K562 (cell line): ENCODE results near the gene KRTCAP2. TPM values are rescaled to one million over a fixed set of nuclear protein-coding genes. Genes with fewer than 3 reads are reported as not detected.

Experiments used
- ATF1 ChIP-seq, 2 experiments: fragments of 450-650 bp in 1 of 2; IDR thresholded peaks; 2 replicates each; pipeline ENCODE4 v1.6.1; 2016; ENCODE audit warnings: missing compliant biosample characterization in 1 of 2, missing genetic modification characterization in 1 of 2
- BACH1 ChIP-seq: fragments of 200-800 bp; sonication (Bioruptor generic); IDR thresholded peaks from 2 replicates; pipeline ENCODE4 v1.6.1; 2016; ENCODE audit warnings: missing genetic modification characterization, missing compliant biosample characterization
- EP400 ChIP-seq: fragments of 450-650 bp; IDR thresholded peaks from 2 replicates; pipeline ENCODE4 v1.6.1; 2017; ENCODE audit warnings: antibody characterized with exemption, mild to moderate bottlenecking, moderate library complexity
- ETS1 ChIP-seq: conservative IDR thresholded peaks from 2 replicates; pipeline ENCODE4 v1.6.1; 2011; ENCODE audit warnings: low read depth, mild to moderate bottlenecking, low read length; ENCODE audit not compliant: control insufficient read depth
- FOXA3 ChIP-seq, 2 experiments: fragments of 450-650 bp in 1 of 2; sonication (generic) in 1 of 2; formaldehyde crosslinking; IDR thresholded peaks in 1 of 2; conservative IDR thresholded peaks in 1 of 2; 2 replicates each; pipeline versions ENCODE4 v1.4.0 to v1.8.0; 2020 to 2022; ENCODE audit warnings: mild to moderate bottlenecking in 2 of 2, missing genetic modification reagents in 1 of 2
- FOXK2 ChIP-seq, 2 experiments: fragments of 450-650 bp; IDR thresholded peaks in 1 of 2; conservative IDR thresholded peaks in 1 of 2; 2 replicates each; pipeline ENCODE4 v1.6.1; 2016; ENCODE audit warnings: low read depth in 2 of 2, mild to moderate bottlenecking in 1 of 2
- HLTF ChIP-seq: fragments of 450-650 bp; IDR thresholded peaks from 2 replicates; pipeline ENCODE4 v1.6.1; 2016
- MCM3 ChIP-seq: fragments of 450-650 bp; IDR thresholded peaks from 2 replicates; pipeline ENCODE4 v1.6.1; 2016
- MED1 ChIP-seq: sonication (generic); formaldehyde crosslinking; IDR thresholded peaks from 2 replicates; pipeline ENCODE4 v1.8.1; 2023; ENCODE audit warnings: missing genetic modification reagents, borderline replicate concordance
- MIER1 ChIP-seq: fragments of 450-650 bp; IDR thresholded peaks from 2 replicates; pipeline ENCODE4 v1.6.1; 2016; ENCODE audit warnings: antibody characterized with exemption, mild to moderate bottlenecking, low read depth
- RAD21 ChIP-seq, 2 experiments: fragments of 250-450 bp in 1 of 2; fragments of 450-650 bp in 1 of 2; sonication (Bioruptor Pico) in 1 of 2; formaldehyde crosslinking in 1 of 2; IDR thresholded peaks in 1 of 2; conservative IDR thresholded peaks in 1 of 2; 2 replicates each; pipeline versions ENCODE4 v1.4.0 to v1.8.0; 2020 to 2022; ENCODE audit warnings: mild to moderate bottlenecking in 2 of 2, moderate library complexity in 1 of 2
- SMARCA4 ChIP-seq: fragments of 450-650 bp; IDR thresholded peaks from 2 replicates; pipeline ENCODE4 v1.6.1; 2016
- TOE1 ChIP-seq, 2 experiments: fragments of 450-650 bp in 1 of 2; sonication (generic) in 1 of 2; formaldehyde crosslinking in 1 of 2; IDR thresholded peaks; 2 replicates each; pipeline versions ENCODE4 v1.7.1 to v1.8.0; 2016 to 2022; ENCODE audit warnings: borderline replicate concordance in 2 of 2, mild to moderate bottlenecking in 2 of 2, antibody characterized with exemption in 1 of 2, inconsistent platforms in 1 of 2, low read depth in 1 of 2, missing genetic modification reagents in 1 of 2, moderate library complexity in 1 of 2
- YY1 ChIP-seq, 3 experiments: IDR thresholded peaks; 2 replicates each; pipeline ENCODE4 v1.6.1; 2011; ENCODE audit warnings: low read length in 2 of 3, mild to moderate bottlenecking in 2 of 3, moderate library complexity in 2 of 3, borderline replicate concordance in 1 of 3, control low read depth in 1 of 3, low read depth in 1 of 3; ENCODE audit not compliant: insufficient read depth in 3 of 3, insufficient replicate concordance in 2 of 3, control insufficient read depth in 1 of 3, insufficient read length in 1 of 3; ENCODE audit errors: extremely low read depth in 1 of 3
- ZBTB7A ChIP-seq: IDR thresholded peaks from 2 replicates; pipeline ENCODE4 v1.6.1; 2011; ENCODE audit warnings: low read depth, mild to moderate bottlenecking, low read length, moderate library complexity, borderline replicate concordance; ENCODE audit not compliant: control insufficient read depth
- polyA plus RNA-seq, 8 experiments: library from polyadenylated mRNA; depleted of rRNA in 4 of 8; stranded (reverse) in 5 of 8; unstranded in 3 of 8; fragments of >200 nt; fragmentation: Nextera tagmentation in 2 of 8; fragmentation: Illumina TruSeq in 1 of 8; extraction: Ambion mirVana in 2 of 8; extraction: Trizol in 1 of 8; gene quantifications; 2 replicates each; pipeline versions ENCODE4 v1.2.1 to v1.2.3, GENCODE V29; 2011 to 2014; ENCODE audit warnings: inconsistent platforms in 1 of 8, missing spikeins in 1 of 8
- total RNA-seq, 7 experiments: library from RNA; depleted of rRNA in 6 of 7; stranded (reverse); fragments of >200 nt in 6 of 7; fragmentation: Illumina TruSeq in 2 of 7; extraction: Trizol in 2 of 7; gene quantifications; 2 replicates each; pipeline versions ENCODE4 v1.2.1 to v1.2.3, GENCODE V29; 2011 to 2021; ENCODE audit warnings: low replicate concordance in 1 of 7
- TF ChIP-seq, protein P1 (sequence below): IDR thresholded peaks from 2 replicates; pipeline ENCODE4 v1.6.1; 2016; ENCODE audit warnings: missing genetic modification characterization, missing compliant biosample characterization
- TF ChIP-seq, protein P2 (sequence below), 2 experiments: fragments of 450-650 bp in 1 of 2; sonication (generic) in 1 of 2; formaldehyde crosslinking in 1 of 2; IDR thresholded peaks in 1 of 2; conservative IDR thresholded peaks in 1 of 2; 2 replicates each; pipeline versions ENCODE4 v1.6.1 to v1.8.1; 2016 to 2023; ENCODE audit warnings: mild to moderate bottlenecking in 2 of 2, moderate library complexity in 2 of 2, inconsistent platforms in 1 of 2, missing genetic modification reagents in 1 of 2

KRTCAP2 gene
- total and polyA plus RNA-seq, 9 of the 15 experiments (the other 6 are each of a cell fraction or from before 2014, with no cell fraction given), result 126 to 436 (median 244) TPM

- TF ChIP-seq, protein P1, sequence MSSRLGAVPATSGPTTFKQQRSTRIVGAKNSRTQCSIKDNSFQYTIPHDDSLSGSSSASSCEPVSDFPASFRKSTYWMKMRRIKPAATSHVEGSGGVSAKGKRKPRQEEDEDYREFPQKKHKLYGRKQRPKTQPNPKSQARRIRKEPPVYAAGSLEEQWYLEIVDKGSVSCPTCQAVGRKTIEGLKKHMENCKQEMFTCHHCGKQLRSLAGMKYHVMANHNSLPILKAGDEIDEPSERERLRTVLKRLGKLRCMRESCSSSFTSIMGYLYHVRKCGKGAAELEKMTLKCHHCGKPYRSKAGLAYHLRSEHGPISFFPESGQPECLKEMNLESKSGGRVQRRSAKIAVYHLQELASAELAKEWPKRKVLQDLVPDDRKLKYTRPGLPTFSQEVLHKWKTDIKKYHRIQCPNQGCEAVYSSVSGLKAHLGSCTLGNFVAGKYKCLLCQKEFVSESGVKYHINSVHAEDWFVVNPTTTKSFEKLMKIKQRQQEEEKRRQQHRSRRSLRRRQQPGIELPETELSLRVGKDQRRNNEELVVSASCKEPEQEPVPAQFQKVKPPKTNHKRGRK (tag), result peak; percentile 35; the same call in 1 of the 2 replicates
- TF ChIP-seq ETS1 (peak; percentile 73; the same call in 1 of the 2 replicates), FOXA3 (CRISPR knock-in tag; conservative IDR thresholded peaks at IDR 0.05 in 1 of 2, IDR thresholded peaks at IDR 0.05 in 1 of 2) (no peak), HLTF (no peak), RAD21 (CRISPR knock-in tag; conservative IDR thresholded peaks at IDR 0.05 in 1 of 2, IDR thresholded peaks at IDR 0.05 in 1 of 2) (no peak), FOXK2 (conservative IDR thresholded peaks at IDR 0.05 in 1 of 2, IDR thresholded peaks at IDR 0.05 in 1 of 2; ENCODE audit: low read depth in 2 of 2) (peak; percentile 51 to 57; a peak in 2 of 4 replicates), BACH1 (tag) (peak; percentile 16; the same call in 1 of the 2 replicates), YY1 (IDR thresholded peaks at IDR 0.05; ENCODE audit: borderline replicate concordance in 1 of 3, control insufficient read depth in 1 of 3, extremely low read depth in 1 of 3, insufficient read depth in 3 of 3, insufficient read length in 1 of 3, insufficient replicate concordance in 2 of 3, low read depth in 1 of 3, low read length in 2 of 3) (peak; percentile 83 to 99 (median 92)), EP400 (0 out of 2 replicates have a peak, but pooled peaks have one; percentile 25), MCM3 (no peak), ATF1 (CRISPR knock-in tag; IDR thresholded peaks at IDR 0.05) (no peak), ATF1 (tag; IDR thresholded peaks at IDR 0.05) (0 out of 2 replicates have a peak, but pooled peaks have one; percentile 28), MIER1 (peak; percentile 17; the same call in 1 of the 2 replicates), MED1 (CRISPR knock-in tag) (no peak), TOE1 (IDR thresholded peaks at IDR 0.05; ENCODE audit: borderline replicate concordance) (peak; percentile 98), TOE1 (CRISPR knock-in tag; IDR thresholded peaks at IDR 0.05; ENCODE audit: borderline replicate concordance, low read depth) (no peak), ZBTB7A (no peak), SMARCA4 (no peak; the same call in 1 of the 2 replicates)
- TF ChIP-seq, protein P2, sequence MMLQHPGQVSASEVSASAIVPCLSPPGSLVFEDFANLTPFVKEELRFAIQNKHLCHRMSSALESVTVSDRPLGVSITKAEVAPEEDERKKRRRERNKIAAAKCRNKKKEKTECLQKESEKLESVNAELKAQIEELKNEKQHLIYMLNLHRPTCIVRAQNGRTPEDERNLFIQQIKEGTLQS (IDR thresholded peaks at IDR 0.05), result peak; percentile 65
- TF ChIP-seq, protein P2 (CRISPR knock-in tag; conservative IDR thresholded peaks at IDR 0.05), result no peak
Observed at GRCh38 chr1:155218854-155219591, 45.9 kb upstream of the KRTCAP2 start (continued).
